ENCODE measurements around the gene LMBR1L.

GRCh38 chr12:49092816-49093406 lies 17.7 kb downstream of the LMBR1L start:
- TF ChIP-seq CTCF (conservative IDR thresholded peaks at IDR 0.05), result no peak
- TF ChIP-seq ZFX (IDR thresholded peaks at IDR 0.05), result no peak
